NCI-H1694 treated with DMSO at 0.1 percent for 48 hours (cell line): ENCODE results near the gene SLC30A9.

Experiments used
- DNase-seq: peaks from one replicate; lab custom pipeline; 2025; lab: John Stamatoyannopoulos, UW

Gene SLC30A9

GRCh38 chr4:42136371-42136770 is 146.0 kb downstream of the SLC30A9 start:
- no peak for DNase-seq
